ENCODE measurements around the gene AKAP6.

Gene AKAP6

DNA sequence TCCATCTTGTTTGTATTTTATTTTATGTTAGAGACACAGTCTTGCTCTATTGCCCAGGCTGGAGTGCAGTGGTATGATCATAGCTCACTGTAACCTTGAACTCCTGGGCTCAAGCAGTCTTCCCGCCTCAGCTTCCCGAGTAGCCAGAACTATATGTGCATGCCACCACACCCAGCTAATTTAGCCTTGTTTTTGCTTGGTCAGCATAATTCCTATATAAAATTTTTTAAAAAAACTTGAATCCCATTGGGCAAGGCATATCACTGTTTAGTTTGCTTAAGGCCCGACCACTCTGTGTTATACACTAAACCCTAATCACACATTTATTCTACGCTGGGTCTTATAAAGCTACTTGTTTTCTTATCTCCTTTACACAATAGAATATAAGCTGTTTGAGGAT is 266.4 kb downstream of the AKAP6 start:
- no peak overlapping the region for H3K27ac ChIP-seq (ENCODE audit: insufficient read depth, low read length, poor library complexity, severe bottlenecking)
- no peaks in the 10 kb centered on the region for H3K4me1 ChIP-seq (ENCODE audit: control insufficient read depth, insufficient read depth, low read length, poor library complexity, severe bottlenecking)
- H3K4me3 ChIP-seq (ENCODE audit: insufficient read depth, low read depth, low read length, poor library complexity, severe bottlenecking), result no peak overlapping the region
- H3K36me3 ChIP-seq (ENCODE audit: control insufficient read depth, insufficient read depth, low read length), result no peaks in the 10 kb centered on the region
- no peak for DNase-seq
- no peaks in the 10 kb centered on the region for H3K27me3 ChIP-seq (replicated peaks; ENCODE audit: control insufficient read depth, insufficient read depth, low read length, poor library complexity, severe bottlenecking)
- no peaks in the 10 kb centered on the region for H3K9me3 ChIP-seq (ENCODE audit: control insufficient read depth, low read length)

- Histone ChIP-seq H3K9me3 (ENCODE audit: control insufficient read depth, low read length) (no peaks in the 10 kb centered on the region), H3K4me1 (ENCODE audit: control insufficient read depth, insufficient read depth, low read length, poor library complexity, severe bottlenecking) (no peaks in the 10 kb centered on the region), H3K27me3 (replicated peaks; ENCODE audit: control insufficient read depth, insufficient read depth, low read length, poor library complexity, severe bottlenecking) (no peaks in the 10 kb centered on the region), H3K27ac (ENCODE audit: insufficient read depth, low read length, poor library complexity, severe bottlenecking) (no peak overlapping the region), H3K4me3 (ENCODE audit: insufficient read depth, low read depth, low read length, poor library complexity, severe bottlenecking) (no peak overlapping the region), H3K36me3 (ENCODE audit: control insufficient read depth, insufficient read depth, low read length) (no peaks in the 10 kb centered on the region)
- no peak for DNase-seq
Observed at GRCh38 chr14:32596390-32596789, 267.3 kb downstream of the AKAP6 start.

DNA sequence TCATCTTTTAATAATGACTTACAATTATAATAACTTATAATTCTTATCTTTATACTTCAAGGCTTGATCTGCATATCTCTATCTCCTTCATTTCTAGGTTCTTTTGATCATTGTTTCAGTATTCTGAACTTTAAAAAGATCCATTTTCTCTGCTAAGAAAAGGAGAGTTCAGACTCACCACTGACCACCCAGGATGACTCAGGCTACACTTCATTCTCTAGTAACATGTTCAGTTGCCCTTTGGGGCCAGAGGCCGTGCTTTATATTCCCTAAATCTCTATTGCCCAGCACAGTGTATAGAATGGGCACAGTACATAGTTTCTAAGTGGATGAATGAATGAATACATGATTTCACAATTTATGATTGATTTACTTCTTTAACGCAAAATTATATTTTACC is 268.7 kb downstream of the AKAP6 start:
- H3K4me1 ChIP-seq (ENCODE audit: control insufficient read depth, insufficient read depth, low read length, poor library complexity, severe bottlenecking), result no peaks in the 10 kb centered on the region
- DNase-seq, result no peak
- H3K27ac ChIP-seq (ENCODE audit: insufficient read depth, low read length, poor library complexity, severe bottlenecking), result no peak overlapping the region

DNA sequence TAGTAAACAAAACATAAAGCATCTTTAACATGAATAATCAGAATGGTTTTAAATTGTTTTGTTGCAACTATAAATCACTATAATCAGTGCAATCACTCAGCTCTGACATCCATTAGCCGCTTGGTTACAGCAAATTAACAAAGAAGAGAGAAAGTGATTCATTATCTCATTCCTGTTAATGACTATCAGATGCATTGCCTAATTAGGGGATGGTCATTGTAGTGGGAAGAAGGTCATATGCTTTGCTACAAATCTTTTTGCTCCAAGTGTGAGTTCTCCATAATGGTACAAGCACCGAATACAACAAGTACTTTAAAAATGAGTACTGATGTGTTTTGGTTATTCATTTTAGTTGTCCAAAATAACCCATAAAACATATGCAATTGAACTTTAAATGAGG is 272.0 kb downstream of the AKAP6 start:
- H3K4me1 ChIP-seq (ENCODE audit: control insufficient read depth, insufficient read depth, low read length, poor library complexity, severe bottlenecking), result no peaks in the 10 kb centered on the region
- no peaks in the 10 kb centered on the region for H3K9me3 ChIP-seq (ENCODE audit: control insufficient read depth, low read length)
- no peaks in the 10 kb centered on the region for H3K36me3 ChIP-seq (ENCODE audit: control insufficient read depth, insufficient read depth, low read length)
- DNase-seq, result no peak
- no peak overlapping the region for H3K4me3 ChIP-seq (ENCODE audit: insufficient read depth, low read depth, low read length, poor library complexity, severe bottlenecking)
- H3K27me3 ChIP-seq (replicated peaks; ENCODE audit: control insufficient read depth, insufficient read depth, low read length, poor library complexity, severe bottlenecking), result no peaks in the 10 kb centered on the region
- H3K27ac ChIP-seq (ENCODE audit: insufficient read depth, low read length, poor library complexity, severe bottlenecking), result no peak overlapping the region

More for the DNA sequence above, 268.7 kb downstream of the AKAP6 start:
- Histone ChIP-seq H3K27me3 (replicated peaks; ENCODE audit: control insufficient read depth, insufficient read depth, low read length, poor library complexity, severe bottlenecking) (no peaks in the 10 kb centered on the region), H3K36me3 (ENCODE audit: control insufficient read depth, insufficient read depth, low read length) (no peaks in the 10 kb centered on the region), H3K4me3 (ENCODE audit: insufficient read depth, low read depth, low read length, poor library complexity, severe bottlenecking) (no peak overlapping the region), H3K9me3 (ENCODE audit: control insufficient read depth, low read length) (no peaks in the 10 kb centered on the region)

GRCh38 chr14:32601906-32602305 is 272.8 kb downstream of the AKAP6 start:
- no peak overlapping the region for H3K4me3 ChIP-seq (ENCODE audit: insufficient read depth, low read depth, low read length, poor library complexity, severe bottlenecking)
- no peak overlapping the region for H3K27ac ChIP-seq (ENCODE audit: insufficient read depth, low read length, poor library complexity, severe bottlenecking)
- no peak for DNase-seq
- no peaks in the 10 kb centered on the region for H3K9me3 ChIP-seq (ENCODE audit: control insufficient read depth, low read length)
- no peaks in the 10 kb centered on the region for H3K36me3 ChIP-seq (ENCODE audit: control insufficient read depth, insufficient read depth, low read length)
- no peaks in the 10 kb centered on the region for H3K27me3 ChIP-seq (replicated peaks; ENCODE audit: control insufficient read depth, insufficient read depth, low read length, poor library complexity, severe bottlenecking)
- no peaks in the 10 kb centered on the region for H3K4me1 ChIP-seq (ENCODE audit: control insufficient read depth, insufficient read depth, low read length, poor library complexity, severe bottlenecking)

DNA sequence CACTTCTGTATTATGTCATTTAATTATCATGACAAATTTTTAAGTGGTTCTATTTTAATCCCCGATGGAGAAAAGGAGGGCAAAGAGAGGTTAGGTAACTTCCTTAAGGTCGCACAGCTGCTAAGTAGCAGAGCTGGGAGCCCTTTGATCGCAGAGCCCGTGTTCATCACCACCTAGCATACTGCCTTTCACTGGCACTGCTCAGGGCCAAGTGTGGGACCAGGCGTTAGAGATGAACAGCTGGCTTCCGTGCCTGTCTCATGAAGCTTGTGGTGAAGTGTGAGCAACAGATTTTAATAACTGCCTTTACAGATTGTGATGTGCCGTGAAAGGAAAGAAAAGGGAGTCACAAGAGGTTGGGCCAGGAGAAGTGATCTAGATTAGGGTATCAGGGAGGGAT is 273.6 kb downstream of the AKAP6 start:
- no peak overlapping the region for H3K27ac ChIP-seq (ENCODE audit: insufficient read depth, low read length, poor library complexity, severe bottlenecking)
- H3K4me3 ChIP-seq (ENCODE audit: insufficient read depth, low read depth, low read length, poor library complexity, severe bottlenecking), result no peak overlapping the region
- no peaks in the 10 kb centered on the region for H3K27me3 ChIP-seq (replicated peaks; ENCODE audit: control insufficient read depth, insufficient read depth, low read length, poor library complexity, severe bottlenecking)
- no peaks in the 10 kb centered on the region for H3K9me3 ChIP-seq (ENCODE audit: control insufficient read depth, low read length)
- H3K4me1 ChIP-seq (ENCODE audit: control insufficient read depth, insufficient read depth, low read length, poor library complexity, severe bottlenecking), result no peaks in the 10 kb centered on the region
- DNase-seq, result no peak
- H3K36me3 ChIP-seq (ENCODE audit: control insufficient read depth, insufficient read depth, low read length), result no peaks in the 10 kb centered on the region

DNA sequence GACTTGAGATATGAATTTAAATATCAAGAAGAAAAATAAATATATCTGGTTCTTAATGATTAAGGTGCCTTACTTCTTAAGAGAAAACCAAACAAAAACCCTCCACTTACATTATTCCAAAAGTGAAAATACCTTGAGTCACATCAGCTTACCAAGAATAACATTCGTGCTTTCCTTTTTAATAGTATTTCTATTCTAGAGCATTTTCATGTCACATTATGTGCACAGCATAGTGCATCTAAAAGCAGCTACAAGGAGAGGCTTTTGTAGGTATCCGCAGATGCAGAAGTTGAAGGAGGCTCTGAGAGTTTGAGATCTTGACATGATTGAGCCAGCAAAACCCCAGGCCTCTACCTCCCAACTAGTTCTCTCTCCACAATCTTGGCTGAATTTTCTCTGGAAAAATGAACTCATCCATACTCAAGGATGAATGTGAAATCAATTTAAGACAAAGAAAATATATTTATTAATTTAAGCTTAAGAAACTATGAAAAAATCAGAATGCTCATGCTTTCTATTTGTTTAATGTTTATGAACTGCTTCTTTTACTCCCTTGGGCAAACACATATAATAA is 275.0 kb downstream of the AKAP6 start:
- Histone ChIP-seq H3K27me3 (replicated peaks; ENCODE audit: control insufficient read depth, insufficient read depth, low read length, poor library complexity, severe bottlenecking) (no peaks in the 10 kb centered on the region), H3K27ac (ENCODE audit: insufficient read depth, low read length, poor library complexity, severe bottlenecking) (no peak overlapping the region), H3K36me3 (ENCODE audit: control insufficient read depth, insufficient read depth, low read length) (no peaks in the 10 kb centered on the region), H3K4me3 (ENCODE audit: insufficient read depth, low read depth, low read length, poor library complexity, severe bottlenecking) (no peak overlapping the region), H3K9me3 (ENCODE audit: control insufficient read depth, low read length) (no peaks in the 10 kb centered on the region), H3K4me1 (ENCODE audit: control insufficient read depth, insufficient read depth, low read length, poor library complexity, severe bottlenecking) (no peaks in the 10 kb centered on the region)
- no peak for DNase-seq

DNA sequence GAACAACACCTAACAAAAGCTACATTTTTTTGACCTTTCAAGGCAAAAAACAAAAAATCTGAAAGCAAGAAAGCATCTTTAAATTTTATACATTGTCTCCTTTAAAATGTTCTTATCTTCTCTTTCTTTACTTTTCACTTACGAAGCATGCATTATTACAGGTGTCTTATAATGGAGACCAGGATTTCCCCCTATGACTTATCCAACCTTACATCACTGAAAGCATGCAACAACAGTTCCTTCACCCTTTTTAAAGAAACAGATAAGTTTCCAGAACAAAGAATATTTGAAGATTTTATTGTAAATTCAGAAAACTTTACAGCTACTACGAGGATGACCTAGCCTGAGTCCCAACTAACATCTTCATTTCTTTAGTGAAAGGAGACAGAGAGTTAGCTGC is 277.2 kb downstream of the AKAP6 start:
- Histone ChIP-seq H3K27ac (ENCODE audit: insufficient read depth, low read length, poor library complexity, severe bottlenecking) (no peak overlapping the region), H3K9me3 (ENCODE audit: control insufficient read depth, low read length) (no peaks in the 10 kb centered on the region), H3K4me3 (ENCODE audit: insufficient read depth, low read depth, low read length, poor library complexity, severe bottlenecking) (no peak overlapping the region), H3K36me3 (ENCODE audit: control insufficient read depth, insufficient read depth, low read length) (no peaks in the 10 kb centered on the region), H3K4me1 (ENCODE audit: control insufficient read depth, insufficient read depth, low read length, poor library complexity, severe bottlenecking) (no peaks in the 10 kb centered on the region), H3K27me3 (replicated peaks; ENCODE audit: control insufficient read depth, insufficient read depth, low read length, poor library complexity, severe bottlenecking) (no peaks in the 10 kb centered on the region)
- DNase-seq, result no peak

GRCh38 chr14:32607399-32607798 is 278.3 kb downstream of the AKAP6 start:
- DNase-seq, result no peak
- Histone ChIP-seq H3K36me3 (ENCODE audit: control insufficient read depth, insufficient read depth, low read length) (no peaks in the 10 kb centered on the region), H3K27me3 (replicated peaks; ENCODE audit: control insufficient read depth, insufficient read depth, low read length, poor library complexity, severe bottlenecking) (no peaks in the 10 kb centered on the region), H3K27ac (ENCODE audit: insufficient read depth, low read length, poor library complexity, severe bottlenecking) (no peak overlapping the region), H3K9me3 (ENCODE audit: control insufficient read depth, low read length) (no peaks in the 10 kb centered on the region), H3K4me3 (ENCODE audit: insufficient read depth, low read depth, low read length, poor library complexity, severe bottlenecking) (no peak overlapping the region), H3K4me1 (ENCODE audit: control insufficient read depth, insufficient read depth, low read length, poor library complexity, severe bottlenecking) (no peaks in the 10 kb centered on the region)

GRCh38 chr14:32608857-32609256 is 279.8 kb downstream of the AKAP6 start:
- Histone ChIP-seq H3K36me3 (ENCODE audit: control insufficient read depth, insufficient read depth, low read length) (no peaks in the 10 kb centered on the region), H3K9me3 (ENCODE audit: control insufficient read depth, low read length) (no peaks in the 10 kb centered on the region), H3K27ac (ENCODE audit: insufficient read depth, low read length, poor library complexity, severe bottlenecking) (no peak overlapping the region), H3K27me3 (replicated peaks; ENCODE audit: control insufficient read depth, insufficient read depth, low read length, poor library complexity, severe bottlenecking) (no peaks in the 10 kb centered on the region), H3K4me3 (ENCODE audit: insufficient read depth, low read depth, low read length, poor library complexity, severe bottlenecking) (no peak overlapping the region), H3K4me1 (ENCODE audit: control insufficient read depth, insufficient read depth, low read length, poor library complexity, severe bottlenecking) (no peaks in the 10 kb centered on the region)
- DNase-seq, result no peak

GRCh38 chr14:32609388-32609787 is 280.3 kb downstream of the AKAP6 start:
- Histone ChIP-seq H3K4me3 (ENCODE audit: insufficient read depth, low read depth, low read length, poor library complexity, severe bottlenecking) (no peak overlapping the region), H3K36me3 (ENCODE audit: control insufficient read depth, insufficient read depth, low read length) (no peaks in the 10 kb centered on the region), H3K4me1 (ENCODE audit: control insufficient read depth, insufficient read depth, low read length, poor library complexity, severe bottlenecking) (no peaks in the 10 kb centered on the region), H3K27me3 (replicated peaks; ENCODE audit: control insufficient read depth, insufficient read depth, low read length, poor library complexity, severe bottlenecking) (no peaks in the 10 kb centered on the region), H3K9me3 (ENCODE audit: control insufficient read depth, low read length) (no peaks in the 10 kb centered on the region), H3K27ac (ENCODE audit: insufficient read depth, low read length, poor library complexity, severe bottlenecking) (no peak overlapping the region)
- no peak for DNase-seq

All from effector memory CD4-positive, alpha-beta T cell (primary cell).